ENCODE data around the gene CNIH2.

- TF ChIP-seq GABPA (IDR thresholded peaks at IDR 0.05; ENCODE audit: low read depth, low read length) (no peak), GABPA (CRISPR knock-in tag; IDR thresholded peaks at IDR 0.05; ENCODE audit: low read depth) (no peak), ZNF232 (CRISPR knock-in tag; IDR thresholded peaks at IDR 0.05; ENCODE audit: borderline replicate concordance) (no peak)
Observed at GRCh38 chr11:66310324-66310723, 32.3 kb downstream of the CNIH2 start.

All from HepG2 (cell line).